SK-N-SH treated with all-trans-retinoic acid at 6 μM for 48 hours (cell line): ENCODE results near the gene PBX1.

Experiments used
- ARNTL ChIP-seq: fragments of 450-650 bp; formaldehyde crosslinking; IDR thresholded peaks from 2 replicates; pipeline ENCODE4 v1.5.0; 2020; ENCODE audit warnings: low read depth, mild to moderate bottlenecking, moderate library complexity, borderline replicate concordance
- BACH2 ChIP-seq: fragments of 250-450 bp; sonication (Bioruptor Pico); IDR thresholded peaks from 2 replicates; pipeline ENCODE4 v1.9.0; 2021; ENCODE audit warnings: mild to moderate bottlenecking, borderline replicate concordance
- CSDC2 ChIP-seq: fragments of 250-450 bp; sonication (Bioruptor Pico); IDR thresholded peaks from 2 replicates; pipeline ENCODE4 v1.5.0; 2020; ENCODE audit warnings: mild to moderate bottlenecking, moderate library complexity
- ISL1 ChIP-seq: fragments of 250-450 bp; sonication (Bioruptor Pico); IDR thresholded peaks from 2 replicates; pipeline ENCODE4 v2.1.2; 2022; ENCODE audit warnings: mild to moderate bottlenecking, moderate library complexity
- RARB ChIP-seq: fragments of 250-450 bp; sonication (Bioruptor Pico); IDR thresholded peaks from 2 replicates; pipeline ENCODE4 v1.8.0; 2021; ENCODE audit warnings: mild to moderate bottlenecking, moderate library complexity
- TCF4 ChIP-seq: fragments of 250-450 bp; sonication (Bioruptor Pico); IDR thresholded peaks from 2 replicates; pipeline ENCODE4 v1.8.0; 2021; ENCODE audit warnings: mild to moderate bottlenecking, moderate library complexity, borderline replicate concordance
- TSHZ2 ChIP-seq: fragments of 250-450 bp; sonication (Bioruptor Pico); IDR thresholded peaks from 2 replicates; pipeline ENCODE4 v1.5.0; 2020; ENCODE audit warnings: mild to moderate bottlenecking, moderate library complexity
- ZFP3 ChIP-seq: fragments of 250-450 bp; sonication (Bioruptor Pico); IDR thresholded peaks from 2 replicates; pipeline ENCODE4 v1.5.0; 2020; ENCODE audit warnings: mild to moderate bottlenecking, moderate library complexity
- ZFP30 ChIP-seq: fragments of 450-650 bp; formaldehyde crosslinking; IDR thresholded peaks from 2 replicates; pipeline ENCODE4 v1.5.0; 2022; ENCODE audit warnings: mild to moderate bottlenecking, moderate library complexity
- ZNF565 ChIP-seq: fragments of 450-650 bp; formaldehyde crosslinking; conservative IDR thresholded peaks from 2 replicates; pipeline ENCODE4 v1.5.0; 2020; ENCODE audit warnings: low read depth, mild to moderate bottlenecking, moderate library complexity
- TF ChIP-seq, protein P1 (sequence below): fragments of 250-450 bp; sonication (Bioruptor Pico); IDR thresholded peaks from 2 replicates; pipeline ENCODE4 v1.8.0; 2021; ENCODE audit warnings: low read depth, mild to moderate bottlenecking, moderate library complexity, borderline replicate concordance
- TF ChIP-seq, protein P2 (sequence below): fragments of 250-450 bp; sonication (Bioruptor Pico); IDR thresholded peaks from 2 replicates; pipeline ENCODE4 v1.8.0; 2020; ENCODE audit warnings: mild to moderate bottlenecking, moderate library complexity, borderline replicate concordance

- TF ChIP-seq ZFP3 (CRISPR knock-in tag), result no peak
- TF ChIP-seq ISL1 (CRISPR knock-in tag), result no peak
- TF ChIP-seq BACH2 (CRISPR knock-in tag), result no peak
- no peak for TF ChIP-seq ZNF565 (CRISPR knock-in tag)
- TF ChIP-seq ARNTL (CRISPR knock-in tag), result no peak
- TF ChIP-seq, protein P1, sequence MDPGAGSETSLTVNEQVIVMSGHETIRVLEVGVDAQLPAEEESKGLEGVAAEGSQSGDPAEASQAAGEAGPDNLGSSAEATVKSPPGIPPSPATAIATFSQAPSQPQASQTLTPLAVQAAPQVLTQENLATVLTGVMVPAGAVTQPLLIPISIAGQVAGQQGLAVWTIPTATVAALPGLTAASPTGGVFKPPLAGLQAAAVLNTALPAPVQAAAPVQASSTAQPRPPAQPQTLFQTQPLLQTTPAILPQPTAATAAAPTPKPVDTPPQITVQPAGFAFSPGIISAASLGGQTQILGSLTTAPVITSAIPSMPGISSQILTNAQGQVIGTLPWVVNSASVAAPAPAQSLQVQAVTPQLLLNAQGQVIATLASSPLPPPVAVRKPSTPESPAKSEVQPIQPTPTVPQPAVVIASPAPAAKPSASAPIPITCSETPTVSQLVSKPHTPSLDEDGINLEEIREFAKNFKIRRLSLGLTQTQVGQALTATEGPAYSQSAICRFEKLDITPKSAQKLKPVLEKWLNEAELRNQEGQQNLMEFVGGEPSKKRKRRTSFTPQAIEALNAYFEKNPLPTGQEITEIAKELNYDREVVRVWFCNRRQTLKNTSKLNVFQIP, result no peak
- TF ChIP-seq, protein P2, sequence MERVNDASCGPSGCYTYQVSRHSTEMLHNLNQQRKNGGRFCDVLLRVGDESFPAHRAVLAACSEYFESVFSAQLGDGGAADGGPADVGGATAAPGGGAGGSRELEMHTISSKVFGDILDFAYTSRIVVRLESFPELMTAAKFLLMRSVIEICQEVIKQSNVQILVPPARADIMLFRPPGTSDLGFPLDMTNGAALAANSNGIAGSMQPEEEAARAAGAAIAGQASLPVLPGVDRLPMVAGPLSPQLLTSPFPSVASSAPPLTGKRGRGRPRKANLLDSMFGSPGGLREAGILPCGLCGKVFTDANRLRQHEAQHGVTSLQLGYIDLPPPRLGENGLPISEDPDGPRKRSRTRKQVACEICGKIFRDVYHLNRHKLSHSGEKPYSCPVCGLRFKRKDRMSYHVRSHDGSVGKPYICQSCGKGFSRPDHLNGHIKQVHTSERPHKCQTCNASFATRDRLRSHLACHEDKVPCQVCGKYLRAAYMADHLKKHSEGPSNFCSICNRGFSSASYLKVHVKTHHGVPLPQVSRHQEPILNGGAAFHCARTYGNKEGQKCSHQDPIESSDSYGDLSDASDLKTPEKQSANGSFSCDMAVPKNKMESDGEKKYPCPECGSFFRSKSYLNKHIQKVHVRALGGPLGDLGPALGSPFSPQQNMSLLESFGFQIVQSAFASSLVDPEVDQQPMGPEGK (CRISPR knock-in tag), result no peak
- no peak for TF ChIP-seq TCF4 (CRISPR knock-in tag)
- TF ChIP-seq RARB (CRISPR knock-in tag), result no peak
- TF ChIP-seq TSHZ2 (CRISPR knock-in tag), result no peak
- no peak for TF ChIP-seq CSDC2 (CRISPR knock-in tag)
- TF ChIP-seq ZFP30 (CRISPR knock-in tag), result no peak
Observed at GRCh38 chr1:164650531-164650930, 91.5 kb downstream of the PBX1 start.
